HEK293 (cell line): ENCODE results near the gene HLF.

ENCODE experiments used
- CTCF ChIA-PET: fragments of 350-600 bp; formaldehyde crosslinking; extraction: SDS; loops from one replicate; lab custom pipeline; 2021; ENCODE audit warnings: antibody characterized with exemption; lab: Yijun Ruan, JAX
- POLR2A ChIA-PET: fragments of 300-600 bp; formaldehyde crosslinking; extraction: SDS; loops from one replicate; lab custom pipeline; 2020; ENCODE audit warnings: antibody characterized with exemption, inconsistent platforms; lab: Yijun Ruan, JAX
- H3K27ac ChIP-seq: fragments of 200-500 bp; sonication (Bioruptor generic); 2 replicates; pipeline ENCODE4 v1.5.1; 2014; ENCODE audit warnings: low read depth, low read length, control low read depth, inconsistent platforms; ENCODE audit errors: extremely low read depth
- H3K36me3 ChIP-seq, 2 experiments: fragments of 200-500 bp in 1 of 2; sonication (Bioruptor generic) in 1 of 2; 1 replicate in 1 of 2; 2 replicates in 1 of 2; pipeline ENCODE4 v1.5.1; 2014 to 2017; ENCODE audit warnings: inconsistent platforms in 2 of 2, low read length in 2 of 2; ENCODE audit not compliant: control insufficient read depth in 2 of 2, insufficient read depth in 1 of 2
- H3K4me1 ChIP-seq: fragments of 200-500 bp; sonication (Bioruptor generic); 2 replicates; pipeline ENCODE4 v1.5.1; 2014; ENCODE audit warnings: mild to moderate bottlenecking, low read length, inconsistent platforms; ENCODE audit not compliant: control insufficient read depth, insufficient read depth
- H3K4me3 ChIP-seq: 2 replicates; pipeline ENCODE4 v1.5.1; 2011; ENCODE audit warnings: low read depth, mild to moderate bottlenecking, control low read depth, low read length, moderate library complexity
- H3K9me3 ChIP-seq: fragments of 200-500 bp; sonication (Bioruptor generic); 2 replicates; pipeline ENCODE4 v1.5.1; 2014; ENCODE audit warnings: low read depth, low read length, inconsistent platforms; ENCODE audit not compliant: control insufficient read depth, insufficient read depth
- INSM2 ChIP-seq: fragments of 450-650 bp; formaldehyde crosslinking; IDR thresholded peaks from 2 replicates; pipeline ENCODE4 v1.5.1; 2016; ENCODE audit warnings: missing biosample characterization, missing genetic modification characterization
- KLF1 ChIP-seq: fragments of 450-650 bp; formaldehyde crosslinking; IDR thresholded peaks from 2 replicates; pipeline ENCODE4 v1.5.1; 2016; ENCODE audit warnings: missing biosample characterization, missing genetic modification characterization
- KLF8 ChIP-seq: fragments of 450-650 bp; formaldehyde crosslinking; IDR thresholded peaks from 2 replicates; pipeline ENCODE4 v1.5.1; 2016; ENCODE audit warnings: missing biosample characterization, missing genetic modification characterization
- OSR2 ChIP-seq: fragments of 450-650 bp; formaldehyde crosslinking; IDR thresholded peaks from 2 replicates; pipeline ENCODE4 v1.5.1; 2016; ENCODE audit warnings: missing biosample characterization, missing genetic modification characterization
- PRDM1 ChIP-seq: fragments of 450-650 bp; formaldehyde crosslinking; IDR thresholded peaks from 2 replicates; pipeline ENCODE4; 2016; ENCODE audit warnings: missing biosample characterization, missing genetic modification characterization
- SCRT2 ChIP-seq: fragments of 450-650 bp; formaldehyde crosslinking; IDR thresholded peaks from 2 replicates; pipeline ENCODE4 v1.5.1; 2016; ENCODE audit warnings: missing biosample characterization, missing genetic modification characterization
- ZBTB10 ChIP-seq: fragments of 450-650 bp; formaldehyde crosslinking; IDR thresholded peaks from 2 replicates; pipeline ENCODE4 v1.5.1; 2016; ENCODE audit warnings: missing biosample characterization, missing genetic modification characterization
- ZBTB20 ChIP-seq: fragments of 450-650 bp; formaldehyde crosslinking; IDR thresholded peaks from 2 replicates; pipeline ENCODE4 v1.5.1; 2016; ENCODE audit warnings: missing biosample characterization, missing genetic modification characterization
- ZBTB21 ChIP-seq: fragments of 450-650 bp; formaldehyde crosslinking; IDR thresholded peaks from 2 replicates; pipeline ENCODE4 v1.5.1; 2017; ENCODE audit warnings: missing biosample characterization, missing genetic modification characterization
- ZBTB8A ChIP-seq: fragments of 450-650 bp; formaldehyde crosslinking; IDR thresholded peaks from 2 replicates; pipeline ENCODE4 v1.5.1; 2016; ENCODE audit warnings: missing biosample characterization, missing genetic modification characterization
- ZNF202 ChIP-seq: fragments of 450-650 bp; formaldehyde crosslinking; IDR thresholded peaks from 2 replicates; pipeline ENCODE4 v1.5.1; 2016; ENCODE audit warnings: missing biosample characterization, missing genetic modification characterization, borderline replicate concordance
- ZNF335 ChIP-seq: fragments of 450-650 bp; formaldehyde crosslinking; conservative IDR thresholded peaks from 2 replicates; pipeline ENCODE4 v1.5.1; 2016; ENCODE audit warnings: missing biosample characterization, missing genetic modification characterization
- ZNF362 ChIP-seq: fragments of 450-650 bp; formaldehyde crosslinking; IDR thresholded peaks from 2 replicates; pipeline ENCODE4 v1.5.1; 2016; ENCODE audit warnings: missing biosample characterization, missing genetic modification characterization
- ZNF654 ChIP-seq: fragments of 450-650 bp; formaldehyde crosslinking; IDR thresholded peaks from 2 replicates; pipeline ENCODE4 v1.5.1; 2016; ENCODE audit warnings: low read depth, missing biosample characterization, missing genetic modification characterization
- ZNF664 ChIP-seq: fragments of 450-650 bp; formaldehyde crosslinking; IDR thresholded peaks from 2 replicates; pipeline ENCODE4 v1.5.1; 2016; ENCODE audit warnings: missing biosample characterization, missing genetic modification characterization
- ZNF670 ChIP-seq: fragments of 450-650 bp; formaldehyde crosslinking; IDR thresholded peaks from 2 replicates; pipeline ENCODE4 v1.5.1; 2016; ENCODE audit warnings: missing biosample characterization, missing genetic modification characterization, low read depth
- ZNF777 ChIP-seq: fragments of 450-650 bp; formaldehyde crosslinking; IDR thresholded peaks from 2 replicates; pipeline ENCODE4 v1.5.1; 2017; ENCODE audit warnings: missing biosample characterization, missing genetic modification characterization, borderline replicate concordance
- TF ChIP-seq, protein P1 (sequence below): fragments of 450-650 bp; formaldehyde crosslinking; IDR thresholded peaks from 2 replicates; pipeline ENCODE4 v1.5.1; 2017; ENCODE audit warnings: missing biosample characterization, missing genetic modification characterization
- TF ChIP-seq, protein P2 (sequence below): fragments of 450-650 bp; formaldehyde crosslinking; IDR thresholded peaks from 2 replicates; pipeline ENCODE4 v1.5.1; 2016; ENCODE audit warnings: missing biosample characterization, missing genetic modification characterization
- TF ChIP-seq, protein P3 (sequence below): fragments of 450-650 bp; formaldehyde crosslinking; IDR thresholded peaks from 2 replicates; pipeline ENCODE4 v1.5.1; 2016; ENCODE audit warnings: missing biosample characterization, missing genetic modification characterization
- TF ChIP-seq, protein P4 (sequence below): fragments of 450-650 bp; formaldehyde crosslinking; IDR thresholded peaks from 2 replicates; pipeline ENCODE4 v1.5.1; 2016; ENCODE audit warnings: missing biosample characterization, missing genetic modification characterization

Gene HLF

GRCh38 chr17:55238931-55239297, 25.8 kb upstream of the HLF start:
- Histone ChIP-seq H3K4me1 (no peaks in the 10 kb centered on the region), H3K4me3 (peak overlapping the region; percentile 53), H3K27ac (no peak overlapping the region; the same call in 1 of the 2 replicates), H3K36me3 (no peaks in the 10 kb centered on the region), H3K9me3 (no peaks in the 10 kb centered on the region)
- TF ChIP-seq ZNF654 (tag by site-specific recombination) (no peak), ZBTB20 (tag by site-specific recombination) (peak; percentile 8), ZNF362 (tag by site-specific recombination) (no peak), KLF1 (tag by site-specific recombination) (no peak), ZNF670 (tag by site-specific recombination) (no peak), ZNF335 (tag by site-specific recombination) (peak; percentile 65; the same call in 1 of the 2 replicates), ZBTB10 (no peak), KLF8 (no peak), SCRT2 (tag by site-specific recombination) (no peak), PRDM1 (tag by site-specific recombination) (0 out of 2 replicates have a peak, but pooled peaks have one; percentile 32), OSR2 (peak; percentile 57; the same call in 1 of the 2 replicates)
- TF ChIP-seq, protein P1, sequence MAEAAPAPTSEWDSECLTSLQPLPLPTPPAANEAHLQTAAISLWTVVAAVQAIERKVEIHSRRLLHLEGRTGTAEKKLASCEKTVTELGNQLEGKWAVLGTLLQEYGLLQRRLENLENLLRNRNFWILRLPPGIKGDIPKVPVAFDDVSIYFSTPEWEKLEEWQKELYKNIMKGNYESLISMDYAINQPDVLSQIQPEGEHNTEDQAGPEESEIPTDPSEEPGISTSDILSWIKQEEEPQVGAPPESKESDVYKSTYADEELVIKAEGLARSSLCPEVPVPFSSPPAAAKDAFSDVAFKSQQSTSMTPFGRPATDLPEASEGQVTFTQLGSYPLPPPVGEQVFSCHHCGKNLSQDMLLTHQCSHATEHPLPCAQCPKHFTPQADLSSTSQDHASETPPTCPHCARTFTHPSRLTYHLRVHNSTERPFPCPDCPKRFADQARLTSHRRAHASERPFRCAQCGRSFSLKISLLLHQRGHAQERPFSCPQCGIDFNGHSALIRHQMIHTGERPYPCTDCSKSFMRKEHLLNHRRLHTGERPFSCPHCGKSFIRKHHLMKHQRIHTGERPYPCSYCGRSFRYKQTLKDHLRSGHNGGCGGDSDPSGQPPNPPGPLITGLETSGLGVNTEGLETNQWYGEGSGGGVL: no peak
- TF ChIP-seq, protein P2, sequence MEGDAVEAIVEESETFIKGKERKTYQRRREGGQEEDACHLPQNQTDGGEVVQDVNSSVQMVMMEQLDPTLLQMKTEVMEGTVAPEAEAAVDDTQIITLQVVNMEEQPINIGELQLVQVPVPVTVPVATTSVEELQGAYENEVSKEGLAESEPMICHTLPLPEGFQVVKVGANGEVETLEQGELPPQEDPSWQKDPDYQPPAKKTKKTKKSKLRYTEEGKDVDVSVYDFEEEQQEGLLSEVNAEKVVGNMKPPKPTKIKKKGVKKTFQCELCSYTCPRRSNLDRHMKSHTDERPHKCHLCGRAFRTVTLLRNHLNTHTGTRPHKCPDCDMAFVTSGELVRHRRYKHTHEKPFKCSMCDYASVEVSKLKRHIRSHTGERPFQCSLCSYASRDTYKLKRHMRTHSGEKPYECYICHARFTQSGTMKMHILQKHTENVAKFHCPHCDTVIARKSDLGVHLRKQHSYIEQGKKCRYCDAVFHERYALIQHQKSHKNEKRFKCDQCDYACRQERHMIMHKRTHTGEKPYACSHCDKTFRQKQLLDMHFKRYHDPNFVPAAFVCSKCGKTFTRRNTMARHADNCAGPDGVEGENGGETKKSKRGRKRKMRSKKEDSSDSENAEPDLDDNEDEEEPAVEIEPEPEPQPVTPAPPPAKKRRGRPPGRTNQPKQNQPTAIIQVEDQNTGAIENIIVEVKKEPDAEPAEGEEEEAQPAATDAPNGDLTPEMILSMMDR (tag by site-specific recombination): peak; percentile 25; the same call in 1 of the 2 replicates
- TF ChIP-seq, protein P3, sequence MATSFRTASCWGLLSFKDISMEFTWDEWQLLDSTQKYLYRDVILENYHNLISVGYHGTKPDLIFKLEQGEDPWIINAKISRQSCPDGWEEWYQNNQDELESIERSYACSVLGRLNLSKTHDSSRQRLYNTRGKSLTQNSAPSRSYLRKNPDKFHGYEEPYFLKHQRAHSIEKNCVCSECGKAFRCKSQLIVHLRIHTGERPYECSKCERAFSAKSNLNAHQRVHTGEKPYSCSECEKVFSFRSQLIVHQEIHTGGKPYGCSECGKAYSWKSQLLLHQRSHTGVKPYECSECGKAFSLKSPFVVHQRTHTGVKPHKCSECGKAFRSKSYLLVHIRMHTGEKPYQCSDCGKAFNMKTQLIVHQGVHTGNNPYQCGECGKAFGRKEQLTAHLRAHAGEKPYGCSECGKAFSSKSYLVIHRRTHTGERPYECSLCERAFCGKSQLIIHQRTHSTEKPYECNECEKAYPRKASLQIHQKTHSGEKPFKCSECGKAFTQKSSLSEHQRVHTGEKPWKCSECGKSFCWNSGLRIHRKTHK (tag by site-specific recombination): no peak
- POLR2A ChIA-PET: interaction anchor here (1.2 to 1.8 kb wide), 3 partner anchors 25 to 271 kb away, joined by 4 to 11 read pairs (median 5); partner anchors contain the start of genes COX11, HLF and STXBP4
- CTCF ChIA-PET: interaction anchor here (0.5 to 1.7 kb wide), 9 partner anchors 16 to 1238 kb away, joined by 3 to 8 read pairs (median 3); partner anchors contain the start of gene HLF

DNA sequence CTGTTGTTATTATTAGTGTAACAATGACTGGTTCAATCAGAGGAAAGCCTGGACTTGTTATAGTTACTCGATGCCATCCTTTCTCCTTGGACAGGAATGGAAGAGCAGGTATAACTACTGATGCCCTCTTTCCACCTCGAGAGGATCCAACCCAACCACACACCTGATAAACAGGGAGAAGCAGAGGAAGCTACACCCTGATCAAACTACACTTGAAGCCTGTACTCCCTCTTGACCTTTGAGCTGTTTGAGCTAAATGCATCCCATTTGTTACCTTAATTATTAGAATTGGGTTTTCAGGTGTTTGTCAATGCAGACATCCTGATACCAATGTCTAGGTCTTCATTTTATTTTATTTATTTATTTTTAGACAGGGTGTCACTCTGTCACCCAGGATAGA, 23.7 kb upstream of the HLF start:
- ChIA-PET POLR2A (no interaction called here), CTCF (interaction anchor here (0.9 kb wide), 1 partner anchor 12 kb away, joined by 3 read pairs; no protein-coding TSS in a partner anchor)
- no peaks in the 10 kb centered on the region for H3K9me3 ChIP-seq
- TF ChIP-seq ZNF777 (tag by site-specific recombination): no peak
- TF ChIP-seq ZNF664 (tag by site-specific recombination): no peak
- TF ChIP-seq, protein P4, sequence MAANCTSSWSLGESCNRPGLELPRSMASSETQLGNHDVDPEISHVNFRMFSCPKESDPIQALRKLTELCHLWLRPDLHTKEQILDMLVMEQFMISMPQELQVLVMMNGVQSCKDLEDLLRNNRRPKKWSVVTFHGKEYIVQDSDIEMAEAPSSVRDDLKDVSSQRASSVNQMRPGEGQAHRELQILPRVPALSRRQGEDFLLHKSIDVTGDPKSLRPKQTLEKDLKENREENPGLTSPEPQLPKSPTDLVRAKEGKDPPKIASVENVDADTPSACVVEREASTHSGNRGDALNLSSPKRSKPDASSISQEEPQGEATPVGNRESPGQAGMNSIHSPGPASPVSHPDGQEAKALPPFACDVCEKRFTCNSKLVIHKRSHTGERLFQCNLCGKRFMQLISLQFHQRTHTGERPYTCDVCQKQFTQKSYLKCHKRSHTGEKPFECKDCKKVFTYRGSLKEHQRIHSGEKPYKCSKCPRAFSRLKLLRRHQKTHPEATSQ (tag by site-specific recombination): no peak
- TF ChIP-seq INSM2 (tag by site-specific recombination): no peak
- TF ChIP-seq ZBTB21 (tag by site-specific recombination): no peak
- TF ChIP-seq, protein P3 (tag by site-specific recombination): no peak
- no peak for TF ChIP-seq ZNF202 (tag by site-specific recombination)
- TF ChIP-seq ZBTB8A (tag by site-specific recombination): no peak
- no peak overlapping the region for H3K27ac ChIP-seq
- no peaks in the 10 kb centered on the region for H3K4me1 ChIP-seq
- no peaks in the 10 kb centered on the region for H3K36me3 ChIP-seq
- H3K4me3 ChIP-seq: no peak overlapping the region
